GM23338 (cell line): ENCODE measurements around the gene BAG5. TPM values are rescaled to one million over a fixed set of nuclear protein-coding genes. Genes with fewer than 3 reads are reported as not detected.

ENCODE experiments used
- ATAC-seq: fragments of 200-7000 bp; cut with Tn5 transposase; 3 replicates; pipeline ENCODE4 v1.9.1; 2020
- DNase-seq: peaks from one replicate; pipeline ENCODE4 v3.0.0-alpha.2; 2015; ENCODE audit warnings: low spot score
- H2AFZ ChIP-seq: fragments of 200-600 bp; sonication (generic); 2 replicates; pipeline ENCODE4 v1.8.0; 2016; ENCODE audit warnings: antibody characterized with exemption, mild to moderate bottlenecking, moderate library complexity
- H3F3A ChIP-seq: fragments of 200-600 bp; sonication (generic); replicated peaks from 2 replicates; pipeline ENCODE4 v1.8.0; 2017; ENCODE audit warnings: antibody characterized with exemption, mixed run types, low read depth
- H3K27ac ChIP-seq: fragments of 200-600 bp; sonication (generic); 2 replicates; pipeline ENCODE4 v1.6.1; 2016; ENCODE audit warnings: low read depth
- H3K27me3 ChIP-seq: fragments of 200-600 bp; sonication (generic); 2 replicates; pipeline ENCODE4 v1.8.0; 2016; ENCODE audit warnings: mild to moderate bottlenecking, mixed run types, moderate library complexity; ENCODE audit not compliant: insufficient read depth
- H3K36me3 ChIP-seq: fragments of 200-600 bp; sonication (generic); 2 replicates; pipeline ENCODE4 v1.8.0; 2016; ENCODE audit warnings: mild to moderate bottlenecking; ENCODE audit not compliant: insufficient read depth
- H3K4me1 ChIP-seq: fragments of 200-600 bp; sonication (generic); 2 replicates; pipeline ENCODE4 v1.8.0; 2016; ENCODE audit warnings: mild to moderate bottlenecking, moderate library complexity; ENCODE audit not compliant: insufficient read depth
- H3K4me2 ChIP-seq: fragments of 200-600 bp; sonication (generic); 2 replicates; pipeline ENCODE4 v1.7.1; 2017; ENCODE audit warnings: mixed run types
- H3K4me3 ChIP-seq: fragments of 200-600 bp; sonication (generic); 2 replicates; pipeline ENCODE4 v1.6.1; 2016; ENCODE audit warnings: mixed run types
- H3K79me2 ChIP-seq: fragments of 200-600 bp; sonication (generic); replicated peaks from 2 replicates; pipeline ENCODE4 v1.8.0; 2017; ENCODE audit warnings: mild to moderate bottlenecking; ENCODE audit not compliant: insufficient read depth
- H3K9me2 ChIP-seq: fragments of 200-600 bp; sonication (generic); 2 replicates; pipeline ENCODE4 v1.8.0; 2017; ENCODE audit not compliant: insufficient read depth
- H4K20me1 ChIP-seq: fragments of 200-600 bp; sonication (generic); replicated peaks from 2 replicates; pipeline ENCODE4 v1.8.0; 2017; ENCODE audit warnings: mild to moderate bottlenecking; ENCODE audit not compliant: insufficient read depth
- H3K27ac Mint-ChIP-seq: 2 replicates; pipeline ENCODE4 v1.8.0; 2020; ENCODE audit warnings: inconsistent platforms, mild to moderate bottlenecking, moderate library complexity, mixed read lengths
- H3K27me3 Mint-ChIP-seq: 3 replicates; pipeline ENCODE4 v1.8.0; 2022; ENCODE audit warnings: low read depth, mild to moderate bottlenecking, moderate library complexity, mixed read lengths, inconsistent platforms; ENCODE audit not compliant: insufficient read depth, poor library complexity
- H3K36me3 Mint-ChIP-seq: 3 replicates; pipeline ENCODE4 v1.8.0; 2021; ENCODE audit warnings: low read depth, mild to moderate bottlenecking, inconsistent platforms, moderate library complexity, mixed read lengths
- H3K4me1 Mint-ChIP-seq: 3 replicates; pipeline ENCODE4 v1.8.0; 2020; ENCODE audit warnings: mild to moderate bottlenecking, inconsistent platforms, mixed read lengths
- H3K4me3 Mint-ChIP-seq: 3 replicates; pipeline ENCODE4 v1.8.0; 2021; ENCODE audit warnings: moderate library complexity, mild to moderate bottlenecking, inconsistent platforms, mixed read lengths
- H3K9me3 Mint-ChIP-seq: 3 replicates; pipeline ENCODE4 v1.8.0; 2020; ENCODE audit warnings: moderate library complexity, mild to moderate bottlenecking, inconsistent platforms, mixed read lengths
- CTCF ChIP-seq, 2 experiments: fragments of 200-600 bp in 1 of 2; sonication (generic) in 1 of 2; conservative IDR thresholded peaks; 2 replicates each; pipeline versions ENCODE4 v1.5.1 to v1.6.1; 2016 to 2017; ENCODE audit warnings: antibody characterized with exemption in 2 of 2, low read depth in 2 of 2, mild to moderate bottlenecking in 2 of 2, moderate library complexity in 1 of 2
- POLR2AphosphoS5 ChIP-seq: IDR thresholded peaks from 2 replicates; pipeline ENCODE4 v1.6.1; 2016; ENCODE audit warnings: antibody characterized with exemption, low read depth
- REST ChIP-seq: IDR thresholded peaks from one replicate; pipeline ENCODE4 v1.6.1; 2018; ENCODE audit warnings: antibody characterized with exemption; ENCODE audit not compliant: unreplicated experiment
- ZNF331 ChIP-seq: fragments of 250-450 bp; sonication (Bioruptor Pico); IDR thresholded peaks from 2 replicates; pipeline ENCODE4 v1.5.0; 2020; ENCODE audit warnings: low read depth, mild to moderate bottlenecking, moderate library complexity
- polyA plus RNA-seq: library from polyadenylated mRNA; unstranded; fragments of >200 nt; fragmentation: Nextera tagmentation; extraction: Ambion mirVana; gene quantifications from 2 replicates; pipeline ENCODE4 v1.2.1, GENCODE V29; 2016
- total RNA-seq: library from RNA; depleted of rRNA; stranded (reverse); fragments of >200 nt; shearing (Covaris generic); gene quantifications from 2 replicates; pipeline ENCODE4 v1.2.3, GENCODE V29; 2014

Gene BAG5
- total and polyA plus RNA-seq, 2 experiments from 2014 or later, result 21.1 to 29.2 TPM

- Histone ChIP-seq H3F3A (peaks cover 30% of the 10 kb centered on the region), H3K27ac (peak overlapping the region; percentile 80; the same call in 1 of the 2 replicates), H3K79me2 (no peaks in the 10 kb centered on the region), H4K20me1 (peaks cover 11% of the 10 kb centered on the region), H3K36me3 (no peaks in the 10 kb centered on the region; the same call in 1 of the 2 replicates), H3K4me2 (peak overlapping the region; percentile 64; the same call in 1 of the 2 replicates), H3K4me3 (0 out of 2 replicates have a peak overlapping the region, but pooled peaks have one; percentile 20), H3K9me2 (no peaks in the 10 kb centered on the region), H3K4me1 (peaks cover 14% of the 10 kb centered on the region), H3K27me3 (peaks cover 4% of the 10 kb centered on the region), H2AFZ (no peak overlapping the region)
- DNase-seq (peak; percentile 91), ATAC-seq (peak; percentile 52)
- TF ChIP-seq POLR2AphosphoS5 (peak; percentile 24), REST (no peak), CTCF (conservative IDR thresholded peaks at IDR 0.05; ENCODE audit: low read depth in 2 of 2) (peak; percentile 93 to 96)
- Mint-ChIP-seq H3K9me3 (peaks cover under 1% of the 10 kb centered on the region; the same call in 2 of the 3 replicates), H3K27me3 (peaks cover 31% of the 10 kb centered on the region), H3K4me1 (peaks cover 25% of the 10 kb centered on the region), H3K27ac (no peak overlapping the region), H3K4me3 (no peak overlapping the region), H3K36me3 (peaks cover 14% of the 10 kb centered on the region)
Observed at GRCh38 chr14:103518422-103519042, 43.9 kb downstream of the BAG5 start.

- Mint-ChIP-seq H3K4me1 (peaks cover 23% of the 10 kb centered on the region), H3K4me3 (no peak overlapping the region), H3K27me3 (peaks cover 31% of the 10 kb centered on the region), H3K9me3 (no peaks in the 10 kb centered on the region; the same call in 2 of the 3 replicates), H3K36me3 (peaks cover 14% of the 10 kb centered on the region), H3K27ac (no peak overlapping the region)
- H3K9me2 ChIP-seq, result no peaks in the 10 kb centered on the region
- no peaks in the 10 kb centered on the region for H3K27me3 ChIP-seq
- H3K4me3 ChIP-seq, result no peak overlapping the region
- no peak overlapping the region for H2AFZ ChIP-seq
- DNase-seq (peak; percentile 49), ATAC-seq (peak; percentile 4)
- no peaks in the 10 kb centered on the region for H3K79me2 ChIP-seq
- peaks cover 32% of the 10 kb centered on the region for H3F3A ChIP-seq
- no peaks in the 10 kb centered on the region; the same call in 1 of the 2 replicates for H3K36me3 ChIP-seq
- H3K4me1 ChIP-seq, result peaks cover 14% of the 10 kb centered on the region
- no peak overlapping the region; the same call in 1 of the 2 replicates for H3K4me2 ChIP-seq
- H3K27ac ChIP-seq, result 0 out of 2 replicates have a peak overlapping the region, but pooled peaks have one; percentile 39
- peaks cover 11% of the 10 kb centered on the region for H4K20me1 ChIP-seq
- TF ChIP-seq ZNF331 (CRISPR knock-in tag) (no peak), CTCF (conservative IDR thresholded peaks at IDR 0.05; ENCODE audit: low read depth in 2 of 2) (0 out of 4 replicates have a peak, but pooled peaks of 1 of the 2 experiments have one; percentile 3)
Observed at GRCh38 chr14:103517721-103518421, 44.6 kb downstream of the BAG5 start.
